H1 (cell line): ENCODE results near the gene MADD. TPM values are rescaled to one million over a fixed set of nuclear protein-coding genes. Genes with fewer than 3 reads are reported as not detected.

ENCODE experiments used
- CBX8 ChIP-seq: fragments of 300-800, 300-1000 bp; sonication (generic); IDR thresholded peaks from 2 replicates; pipeline ENCODE4 v1.7.1; 2016; ENCODE audit warnings: low read depth, low read length, borderline replicate concordance
- FOSL1 ChIP-seq: IDR thresholded peaks from 2 replicates; pipeline ENCODE4 v1.6.1; 2011; ENCODE audit warnings: mild to moderate bottlenecking, low read depth, low read length, moderate library complexity; ENCODE audit not compliant: insufficient read depth
- GABPA ChIP-seq: IDR thresholded peaks from 2 replicates; pipeline ENCODE4 v1.6.1; 2011; ENCODE audit warnings: mild to moderate bottlenecking, low read length, moderate library complexity, borderline replicate concordance; ENCODE audit not compliant: insufficient read depth
- MAFK ChIP-seq: IDR thresholded peaks from 2 replicates; pipeline ENCODE4 v1.6.1; 2012; ENCODE audit warnings: low read depth, mild to moderate bottlenecking, improper control_type of control experiment, low read length
- RBBP5 ChIP-seq: IDR thresholded peaks from 2 replicates; pipeline ENCODE4 v1.7.1; 2012; ENCODE audit warnings: low read depth, mild to moderate bottlenecking, inconsistent platforms, low read length, moderate library complexity, borderline replicate concordance
- RNF2 ChIP-seq: fragments of 200-900, 300-1000 bp; sonication (generic); IDR thresholded peaks from 2 replicates; pipeline ENCODE4 v1.7.1; 2016; ENCODE audit warnings: borderline replicate concordance, low read depth, mild to moderate bottlenecking, antibody characterized with exemption, low read length; ENCODE audit not compliant: poor library complexity, severe bottlenecking; ENCODE audit errors: missing control alignments
- TAF1 ChIP-seq: IDR thresholded peaks from 2 replicates; pipeline ENCODE4 v1.6.1; 2011; ENCODE audit warnings: mild to moderate bottlenecking, low read depth, low read length
- YY1 ChIP-seq: IDR thresholded peaks from 2 replicates; pipeline ENCODE4 v1.6.1; 2011; ENCODE audit warnings: low read depth, mild to moderate bottlenecking, low read length
- polyA plus RNA-seq, 7 experiments: library from polyadenylated mRNA; depleted of rRNA in 3 of 7; stranded (reverse) in 5 of 7; unstranded in 2 of 7; fragments of >200 nt in 5 of 7; fragments of 200-250 nt in 2 of 7; gene quantifications; 1 replicate in 5 of 7; 2 replicates in 1 of 7; 4 replicates in 1 of 7; pipeline versions ENCODE4 v1.2.1 to v1.2.3, GENCODE V29; 2011 to 2013; ENCODE audit warnings: missing spikeins in 2 of 7, mixed read lengths in 2 of 7
- total RNA-seq: library from RNA; stranded (reverse); fragmentation: NEBNext Ultra II Directional; extraction: Animal tissue kit (Norgen Biotek cat#: 25700); gene quantifications from 2 replicates; pipeline ENCODE4 v1.2.1, GENCODE V29; 2021
- TF ChIP-seq, protein P1 (sequence below): IDR thresholded peaks from 2 replicates; pipeline ENCODE4 v1.6.1; 2011; ENCODE audit warnings: low read depth, mild to moderate bottlenecking, low read length; ENCODE audit not compliant: insufficient read depth

Gene MADD
- total and polyA plus RNA-seq, 2 of the 8 experiments (the other 6 are each of a cell fraction or from before 2014, with no cell fraction given): 32.5 to 45.4 TPM

DNA sequence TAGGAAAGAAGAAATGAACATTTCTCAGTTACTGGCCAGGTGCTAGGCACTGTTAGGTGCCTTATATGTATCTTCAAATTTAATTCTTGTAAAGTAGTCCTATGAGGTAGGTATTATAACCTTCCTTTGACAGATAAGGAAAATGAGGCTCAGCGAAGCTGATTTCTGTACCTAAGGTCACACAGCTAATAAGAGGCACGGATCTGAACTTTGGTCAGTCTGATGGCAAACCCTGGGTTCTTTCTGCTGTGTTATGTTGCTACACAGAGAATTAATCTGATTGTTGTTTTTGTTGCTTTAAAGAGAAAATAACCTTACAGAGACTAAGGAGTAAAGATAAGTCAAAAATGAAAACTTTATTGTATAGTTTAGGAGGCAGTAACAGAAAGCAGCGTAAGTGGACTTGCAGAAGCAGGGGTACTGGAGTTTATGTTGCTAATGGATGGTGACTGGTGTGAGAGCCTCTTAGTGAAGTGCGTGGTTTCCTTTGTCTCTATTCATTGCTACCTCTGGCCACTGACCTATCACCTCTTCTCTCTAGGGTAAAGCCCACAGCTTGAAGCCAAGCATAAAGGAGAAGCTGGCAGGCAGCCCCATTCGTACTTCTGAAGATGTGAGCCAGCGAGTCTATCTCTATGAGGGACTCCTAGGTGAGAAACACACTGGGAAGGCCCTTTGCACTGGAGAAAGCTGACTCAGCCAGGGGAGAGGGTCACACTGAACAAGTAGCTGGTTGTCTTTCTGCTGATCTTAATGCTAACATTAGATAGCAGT lies 38.3 kb downstream of the MADD start (continued):
- TF ChIP-seq TAF1 (no peak), GABPA (no peak), CBX8 (no peak), YY1 (no peak), RNF2 (no peak), FOSL1 (no peak), RBBP5 (no peak), MAFK (no peak)
- TF ChIP-seq, protein P1, sequence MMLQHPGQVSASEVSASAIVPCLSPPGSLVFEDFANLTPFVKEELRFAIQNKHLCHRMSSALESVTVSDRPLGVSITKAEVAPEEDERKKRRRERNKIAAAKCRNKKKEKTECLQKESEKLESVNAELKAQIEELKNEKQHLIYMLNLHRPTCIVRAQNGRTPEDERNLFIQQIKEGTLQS: no peak
